ENCODE measurements around the gene CDC14B.

DNA sequence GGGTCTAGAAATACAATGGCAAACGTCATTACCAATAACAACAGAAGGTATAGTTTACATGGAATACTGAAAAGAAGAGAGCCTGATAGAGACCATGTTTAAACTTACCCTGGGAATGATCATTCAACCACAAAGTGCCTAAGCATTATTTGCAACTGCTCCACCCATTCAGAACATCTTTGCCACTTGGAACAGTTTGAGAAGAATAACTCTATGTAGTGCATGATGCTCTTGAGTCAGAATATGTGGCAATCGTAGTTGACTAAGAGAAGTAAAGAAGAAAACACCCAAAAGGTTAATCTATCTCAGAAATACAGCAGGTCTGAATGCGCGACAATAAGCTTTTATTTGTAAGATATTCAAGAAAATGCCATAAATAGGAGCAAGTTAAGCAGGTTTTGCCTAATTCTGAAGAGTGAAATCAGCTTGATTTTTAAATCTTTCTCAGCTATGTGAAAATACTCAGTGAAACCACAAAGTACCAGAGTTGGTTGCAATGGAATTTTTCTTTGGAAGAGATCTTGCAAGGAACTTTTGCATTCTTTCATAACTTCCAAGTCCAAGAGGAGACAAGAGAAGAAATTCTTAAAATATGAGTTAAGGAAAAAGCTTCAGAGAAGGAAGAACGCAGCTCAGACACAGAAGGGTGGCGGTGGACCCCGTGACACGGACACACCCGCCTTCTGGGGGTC lies 105.4 kb downstream of the CDC14B start:
- TF ChIP-seq, protein P1, sequence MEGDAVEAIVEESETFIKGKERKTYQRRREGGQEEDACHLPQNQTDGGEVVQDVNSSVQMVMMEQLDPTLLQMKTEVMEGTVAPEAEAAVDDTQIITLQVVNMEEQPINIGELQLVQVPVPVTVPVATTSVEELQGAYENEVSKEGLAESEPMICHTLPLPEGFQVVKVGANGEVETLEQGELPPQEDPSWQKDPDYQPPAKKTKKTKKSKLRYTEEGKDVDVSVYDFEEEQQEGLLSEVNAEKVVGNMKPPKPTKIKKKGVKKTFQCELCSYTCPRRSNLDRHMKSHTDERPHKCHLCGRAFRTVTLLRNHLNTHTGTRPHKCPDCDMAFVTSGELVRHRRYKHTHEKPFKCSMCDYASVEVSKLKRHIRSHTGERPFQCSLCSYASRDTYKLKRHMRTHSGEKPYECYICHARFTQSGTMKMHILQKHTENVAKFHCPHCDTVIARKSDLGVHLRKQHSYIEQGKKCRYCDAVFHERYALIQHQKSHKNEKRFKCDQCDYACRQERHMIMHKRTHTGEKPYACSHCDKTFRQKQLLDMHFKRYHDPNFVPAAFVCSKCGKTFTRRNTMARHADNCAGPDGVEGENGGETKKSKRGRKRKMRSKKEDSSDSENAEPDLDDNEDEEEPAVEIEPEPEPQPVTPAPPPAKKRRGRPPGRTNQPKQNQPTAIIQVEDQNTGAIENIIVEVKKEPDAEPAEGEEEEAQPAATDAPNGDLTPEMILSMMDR (conservative IDR thresholded peaks at IDR 0.05; ENCODE audit: low read depth, low read length): no peak
- TF ChIP-seq MAZ (IDR thresholded peaks at IDR 0.05; ENCODE audit: borderline replicate concordance, low read depth, low read length) (no peak), SMC3 (IDR thresholded peaks at IDR 0.05; ENCODE audit: low read depth, low read length) (no peak), POLR2A (IDR thresholded peaks at IDR 0.05; ENCODE audit: low read depth, low read length) (no peak), RAD21 (IDR thresholded peaks at IDR 0.05; ENCODE audit: low read length) (no peak), CEBPB (IDR thresholded peaks at IDR 0.05; ENCODE audit: low read depth, low read length) (peak; percentile 95), FOS (IDR thresholded peaks at IDR 0.05; ENCODE audit: low read depth, low read length) (peak; percentile 25; the same call in 1 of the 2 replicates), RCOR1 (IDR thresholded peaks at IDR 0.05; ENCODE audit: insufficient replicate concordance, low read length) (no peak), BHLHE40 (IDR thresholded peaks at IDR 0.05; ENCODE audit: low read depth, low read length) (no peak), MXI1 (IDR thresholded peaks at IDR 0.05; ENCODE audit: borderline replicate concordance, low read depth, low read length) (no peak)
- TF ChIP-seq, protein P2, sequence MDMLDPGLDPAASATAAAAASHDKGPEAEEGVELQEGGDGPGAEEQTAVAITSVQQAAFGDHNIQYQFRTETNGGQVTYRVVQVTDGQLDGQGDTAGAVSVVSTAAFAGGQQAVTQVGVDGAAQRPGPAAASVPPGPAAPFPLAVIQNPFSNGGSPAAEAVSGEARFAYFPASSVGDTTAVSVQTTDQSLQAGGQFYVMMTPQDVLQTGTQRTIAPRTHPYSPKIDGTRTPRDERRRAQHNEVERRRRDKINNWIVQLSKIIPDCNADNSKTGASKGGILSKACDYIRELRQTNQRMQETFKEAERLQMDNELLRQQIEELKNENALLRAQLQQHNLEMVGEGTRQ (IDR thresholded peaks at IDR 0.05; ENCODE audit: low read depth, low read length): no peak
- TF ChIP-seq, protein P3, sequence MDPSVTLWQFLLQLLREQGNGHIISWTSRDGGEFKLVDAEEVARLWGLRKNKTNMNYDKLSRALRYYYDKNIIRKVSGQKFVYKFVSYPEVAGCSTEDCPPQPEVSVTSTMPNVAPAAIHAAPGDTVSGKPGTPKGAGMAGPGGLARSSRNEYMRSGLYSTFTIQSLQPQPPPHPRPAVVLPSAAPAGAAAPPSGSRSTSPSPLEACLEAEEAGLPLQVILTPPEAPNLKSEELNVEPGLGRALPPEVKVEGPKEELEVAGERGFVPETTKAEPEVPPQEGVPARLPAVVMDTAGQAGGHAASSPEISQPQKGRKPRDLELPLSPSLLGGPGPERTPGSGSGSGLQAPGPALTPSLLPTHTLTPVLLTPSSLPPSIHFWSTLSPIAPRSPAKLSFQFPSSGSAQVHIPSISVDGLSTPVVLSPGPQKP (IDR thresholded peaks at IDR 0.05; ENCODE audit: borderline replicate concordance, low read depth, low read length): no peak

All from IMR-90 (cell line).